ENCODE measurements around the gene RAD18.

RAD18 gene

GRCh38 chr3:9008550-9009255 lies 45.4 kb upstream of the RAD18 start:
- DNase-seq (ENCODE audit: low spot score) = no peak
- Histone ChIP-seq H3K14ac (ENCODE audit: low read length) (no peak overlapping the region), H3K18ac (ENCODE audit: low read length) (no peak overlapping the region), H3K23ac (ENCODE audit: low read depth, low read length, poor library complexity) (no peak overlapping the region), H2AK5ac (ENCODE audit: low read depth, low read length) (no peak overlapping the region), H3K79me1 (ENCODE audit: low read depth, low read length) (no peaks in the 10 kb centered on the region), H3K4ac (ENCODE audit: low read length) (no peak overlapping the region), H2BK15ac (ENCODE audit: low read length) (no peak overlapping the region), H2BK5ac (ENCODE audit: low read length) (no peak overlapping the region), H4K91ac (ENCODE audit: low read depth, low read length, poor library complexity) (no peak overlapping the region), H3K9me3 (replicated peaks in 1 of 2; ENCODE audit: control insufficient read depth in 2 of 2, insufficient read depth in 1 of 2, low read depth in 1 of 2, low read length in 2 of 2) (peaks cover 3 to 6% of the 10 kb centered on the region in 2 donors), H3K4me2 (ENCODE audit: insufficient read depth, low read length, poor library complexity, severe bottlenecking) (no peak overlapping the region), H3K4me3 (ENCODE audit: low read length in 2 of 2) (no peak overlapping the region), H3K27ac (replicated peaks; ENCODE audit: low read length) (no peak overlapping the region), H3K4me1 (ENCODE audit: control insufficient read depth in 2 of 2, insufficient read depth in 1 of 2, low read depth in 1 of 2, low read length in 2 of 2) (peaks cover 0 to 1% of the 10 kb centered on the region in 2 donors), H2BK120ac (ENCODE audit: low read depth, low read length) (no peak overlapping the region), H3K27me3 (ENCODE audit: control insufficient read depth in 3 of 3, insufficient read depth in 3 of 3, low read depth in 1 of 3, low read length in 3 of 3) (no peaks in the 10 kb centered on the region), H3K36me3 (replicated peaks in 1 of 2; ENCODE audit: control insufficient read depth in 2 of 2, insufficient read depth in 2 of 2, low read length in 2 of 2) (peaks cover 15 to 93% of the 10 kb centered on the region in 2 donors), H4K8ac (ENCODE audit: low read depth, low read length) (no peak overlapping the region), H3K9ac (ENCODE audit: low read depth, low read length, poor library complexity) (no peak overlapping the region), H2AFZ (ENCODE audit: low read length) (no peak overlapping the region), H2BK12ac (ENCODE audit: low read length) (no peak overlapping the region)
- no CpG with 5 or more reads among the region's 6 CpGs for WGBS, 2 donors (ENCODE audit: extremely low coverage in 2 of 2, insufficient read length in 2 of 2, insufficient replicate concordance in 1 of 2)

GRCh38 chr3:9007928-9008327 lies 44.7 kb upstream of the RAD18 start:
- Histone ChIP-seq H2BK12ac (ENCODE audit: low read length) (no peak overlapping the region), H3K14ac (ENCODE audit: low read length) (no peak overlapping the region), H2BK5ac (ENCODE audit: low read length) (no peak overlapping the region), H3K4me1 (ENCODE audit: control insufficient read depth in 2 of 2, insufficient read depth in 1 of 2, low read depth in 1 of 2, low read length in 2 of 2) (peaks cover 0 to 1% of the 10 kb centered on the region in 2 donors), H3K18ac (ENCODE audit: low read length) (peak overlapping the region; percentile 25), H3K23ac (ENCODE audit: low read depth, low read length, poor library complexity) (no peak overlapping the region), H3K36me3 (replicated peaks in 1 of 2; ENCODE audit: control insufficient read depth in 2 of 2, insufficient read depth in 2 of 2, low read length in 2 of 2) (peaks cover 13 to 89% of the 10 kb centered on the region in 2 donors), H3K4ac (ENCODE audit: low read length) (no peak overlapping the region), H3K27ac (replicated peaks; ENCODE audit: low read length) (no peak overlapping the region), H2BK120ac (ENCODE audit: low read depth, low read length) (no peak overlapping the region), H3K4me3 (ENCODE audit: low read length in 2 of 2) (no peak overlapping the region), H3K4me2 (ENCODE audit: insufficient read depth, low read length, poor library complexity, severe bottlenecking) (no peak overlapping the region), H4K8ac (ENCODE audit: low read depth, low read length) (no peak overlapping the region), H3K27me3 (ENCODE audit: control insufficient read depth in 3 of 3, insufficient read depth in 3 of 3, low read depth in 1 of 3, low read length in 3 of 3) (no peaks in the 10 kb centered on the region), H2BK15ac (ENCODE audit: low read length) (no peak overlapping the region), H3K9ac (ENCODE audit: low read depth, low read length, poor library complexity) (no peak overlapping the region), H3K9me3 (replicated peaks in 1 of 2; ENCODE audit: control insufficient read depth in 2 of 2, insufficient read depth in 1 of 2, low read depth in 1 of 2, low read length in 2 of 2) (peaks cover 3 to 6% of the 10 kb centered on the region in 2 donors), H3K79me1 (ENCODE audit: low read depth, low read length) (no peaks in the 10 kb centered on the region), H4K91ac (ENCODE audit: low read depth, low read length, poor library complexity) (no peak overlapping the region), H2AFZ (ENCODE audit: low read length) (no peak overlapping the region), H2AK5ac (ENCODE audit: low read depth, low read length) (no peak overlapping the region)
- no CpG with 5 or more reads among the region's 2 CpGs for WGBS, 2 donors (ENCODE audit: extremely low coverage in 2 of 2, insufficient read length in 2 of 2, insufficient replicate concordance in 1 of 2)
- DNase-seq (ENCODE audit: low spot score) = no peak

- WGBS, 2 donors (ENCODE audit: extremely low coverage in 2 of 2, insufficient read length in 2 of 2, insufficient replicate concordance in 1 of 2) = no CpG with 5 or more reads among the region's 2 CpGs
- Histone ChIP-seq H3K23ac (ENCODE audit: low read depth, low read length, poor library complexity) (no peak overlapping the region), H2AFZ (ENCODE audit: low read length) (no peak overlapping the region), H3K18ac (ENCODE audit: low read length) (no peak overlapping the region), H4K91ac (ENCODE audit: low read depth, low read length, poor library complexity) (no peak overlapping the region), H3K36me3 (replicated peaks in 1 of 2; ENCODE audit: control insufficient read depth in 2 of 2, insufficient read depth in 2 of 2, low read length in 2 of 2) (peaks cover 8 to 82% of the 10 kb centered on the region in 2 donors), H3K9me3 (replicated peaks in 1 of 2; ENCODE audit: control insufficient read depth in 2 of 2, insufficient read depth in 1 of 2, low read depth in 1 of 2, low read length in 2 of 2) (peaks cover 3 to 6% of the 10 kb centered on the region in 2 donors), H3K4ac (ENCODE audit: low read length) (no peak overlapping the region), H3K27ac (replicated peaks; ENCODE audit: low read length) (no peak overlapping the region), H2BK120ac (ENCODE audit: low read depth, low read length) (no peak overlapping the region), H3K9ac (ENCODE audit: low read depth, low read length, poor library complexity) (no peak overlapping the region), H3K79me1 (ENCODE audit: low read depth, low read length) (no peaks in the 10 kb centered on the region), H3K4me2 (ENCODE audit: insufficient read depth, low read length, poor library complexity, severe bottlenecking) (no peak overlapping the region), H2BK12ac (ENCODE audit: low read length) (no peak overlapping the region), H3K4me3 (ENCODE audit: low read length in 2 of 2) (no peak overlapping the region), H2BK15ac (ENCODE audit: low read length) (no peak overlapping the region), H3K4me1 (ENCODE audit: control insufficient read depth in 2 of 2, insufficient read depth in 1 of 2, low read depth in 1 of 2, low read length in 2 of 2) (peaks cover 0 to 1% of the 10 kb centered on the region in 2 donors), H2AK5ac (ENCODE audit: low read depth, low read length) (no peak overlapping the region), H3K14ac (ENCODE audit: low read length) (no peak overlapping the region), H2BK5ac (ENCODE audit: low read length) (no peak overlapping the region), H3K27me3 (ENCODE audit: control insufficient read depth in 3 of 3, insufficient read depth in 3 of 3, low read depth in 1 of 3, low read length in 3 of 3) (no peaks in the 10 kb centered on the region), H4K8ac (ENCODE audit: low read depth, low read length) (no peak overlapping the region)
- DNase-seq (ENCODE audit: low spot score) = no peak
Measured at GRCh38 chr3:9007213-9007612, 43.9 kb upstream of the RAD18 start.

GRCh38 chr3:9000041-9000440 lies 36.8 kb upstream of the RAD18 start:
- Histone ChIP-seq H3K79me1 (ENCODE audit: low read depth, low read length) (no peaks in the 10 kb centered on the region), H3K4me3 (ENCODE audit: low read length in 2 of 2) (no peak overlapping the region), H3K18ac (ENCODE audit: low read length) (no peak overlapping the region), H3K9me3 (replicated peaks in 1 of 2; ENCODE audit: control insufficient read depth in 2 of 2, insufficient read depth in 1 of 2, low read depth in 1 of 2, low read length in 2 of 2) (no peaks in the 10 kb centered on the region), H3K36me3 (replicated peaks in 1 of 2; ENCODE audit: control insufficient read depth in 2 of 2, insufficient read depth in 2 of 2, low read length in 2 of 2) (peaks cover 3 to 72% of the 10 kb centered on the region in 2 donors), H2BK120ac (ENCODE audit: low read depth, low read length) (no peak overlapping the region), H3K4me2 (ENCODE audit: insufficient read depth, low read length, poor library complexity, severe bottlenecking) (no peak overlapping the region), H3K27me3 (ENCODE audit: control insufficient read depth in 3 of 3, insufficient read depth in 3 of 3, low read depth in 1 of 3, low read length in 3 of 3) (no peaks in the 10 kb centered on the region), H2BK5ac (ENCODE audit: low read length) (no peak overlapping the region), H2AFZ (ENCODE audit: low read length) (no peak overlapping the region), H4K91ac (ENCODE audit: low read depth, low read length, poor library complexity) (no peak overlapping the region), H2AK5ac (ENCODE audit: low read depth, low read length) (no peak overlapping the region), H3K27ac (replicated peaks; ENCODE audit: low read length) (no peak overlapping the region), H3K23ac (ENCODE audit: low read depth, low read length, poor library complexity) (no peak overlapping the region), H3K4me1 (ENCODE audit: control insufficient read depth in 2 of 2, insufficient read depth in 1 of 2, low read depth in 1 of 2, low read length in 2 of 2) (peaks cover 0 to 4% of the 10 kb centered on the region in 2 donors), H4K8ac (ENCODE audit: low read depth, low read length) (no peak overlapping the region), H3K14ac (ENCODE audit: low read length) (no peak overlapping the region), H2BK15ac (ENCODE audit: low read length) (no peak overlapping the region), H2BK12ac (ENCODE audit: low read length) (no peak overlapping the region), H3K4ac (ENCODE audit: low read length) (no peak overlapping the region), H3K9ac (ENCODE audit: low read depth, low read length, poor library complexity) (no peak overlapping the region)
- no peak for DNase-seq (ENCODE audit: low spot score)

All from neuronal stem cell (in vitro differentiated cells).